ENCODE measurements around the gene CNOT2.

GRCh38 chr12:70329728-70330127, 86.5 kb downstream of the CNOT2 start:
- TF ChIP-seq, protein P1, sequence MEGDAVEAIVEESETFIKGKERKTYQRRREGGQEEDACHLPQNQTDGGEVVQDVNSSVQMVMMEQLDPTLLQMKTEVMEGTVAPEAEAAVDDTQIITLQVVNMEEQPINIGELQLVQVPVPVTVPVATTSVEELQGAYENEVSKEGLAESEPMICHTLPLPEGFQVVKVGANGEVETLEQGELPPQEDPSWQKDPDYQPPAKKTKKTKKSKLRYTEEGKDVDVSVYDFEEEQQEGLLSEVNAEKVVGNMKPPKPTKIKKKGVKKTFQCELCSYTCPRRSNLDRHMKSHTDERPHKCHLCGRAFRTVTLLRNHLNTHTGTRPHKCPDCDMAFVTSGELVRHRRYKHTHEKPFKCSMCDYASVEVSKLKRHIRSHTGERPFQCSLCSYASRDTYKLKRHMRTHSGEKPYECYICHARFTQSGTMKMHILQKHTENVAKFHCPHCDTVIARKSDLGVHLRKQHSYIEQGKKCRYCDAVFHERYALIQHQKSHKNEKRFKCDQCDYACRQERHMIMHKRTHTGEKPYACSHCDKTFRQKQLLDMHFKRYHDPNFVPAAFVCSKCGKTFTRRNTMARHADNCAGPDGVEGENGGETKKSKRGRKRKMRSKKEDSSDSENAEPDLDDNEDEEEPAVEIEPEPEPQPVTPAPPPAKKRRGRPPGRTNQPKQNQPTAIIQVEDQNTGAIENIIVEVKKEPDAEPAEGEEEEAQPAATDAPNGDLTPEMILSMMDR (IDR thresholded peaks at IDR 0.05), result no peak
- no peak for TF ChIP-seq POLR2A (IDR thresholded peaks at IDR 0.05)

Measured in Peyer's patch (tissue), 4 donors.